Right lobe of liver (tissue), 4 donors: Measurements from ENCODE around the gene MMRN2.

Source experiments
- POLR2A ChIP-seq: fragments of 450-650 bp; IDR thresholded peaks from one replicate; pipeline ENCODE4 v1.6.1; 2017; ENCODE audit warnings: antibody characterized with exemption, mild to moderate bottlenecking
- TF ChIP-seq, protein P1 (sequence below), 4 donors: fragments of 200-600 bp in 3 of 4; fragments of 450-650 bp in 1 of 4; IDR thresholded peaks; one replicate each; pipeline versions ENCODE4 v1.5.1 to v1.8.0; 2016 to 2022; ENCODE audit warnings: antibody characterized with exemption in 4 of 4, mild to moderate bottlenecking in 2 of 4
- donor health status: DM: no; HTN: no; CAD: no.
- donor health status: DM: no; HTN: no; CAD: no.
- donor health status: DM: no; HTN: yes; CAD: no.

DNA sequence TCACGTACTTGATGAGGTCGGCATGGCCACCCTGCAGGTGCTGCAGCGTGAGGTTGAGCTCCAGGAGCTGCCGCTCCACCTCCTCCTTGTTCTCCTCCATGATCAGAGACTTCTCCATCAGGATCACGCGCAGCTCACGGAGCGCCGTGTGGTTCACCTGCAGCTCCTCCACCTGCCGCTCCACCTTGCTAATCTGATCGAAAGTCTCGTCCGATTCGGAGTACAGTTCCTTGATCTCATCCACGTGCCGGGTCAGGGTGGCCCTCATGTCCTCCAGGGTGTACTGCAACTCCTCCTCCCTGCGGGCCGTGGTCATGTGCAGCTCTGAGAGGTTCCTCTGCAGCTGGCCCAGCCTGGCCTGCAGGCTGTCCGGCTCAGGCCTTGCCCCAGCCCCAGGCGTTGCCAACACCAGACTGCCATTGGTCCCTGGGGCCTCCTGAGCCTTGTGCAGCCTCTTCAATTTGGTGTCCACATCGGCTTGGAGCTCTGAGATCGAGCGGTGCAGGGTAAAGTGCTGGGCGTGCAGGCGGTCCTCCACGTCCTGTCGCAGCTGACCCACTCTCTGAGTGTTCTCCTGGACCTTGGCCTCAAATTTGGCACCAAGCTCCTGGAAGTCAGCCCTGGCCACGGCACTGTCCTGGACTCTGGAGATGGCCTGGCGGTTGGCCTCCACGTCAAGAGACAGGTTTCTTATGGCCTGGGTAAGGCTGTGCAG, 13.9 kb downstream of the MMRN2 start:
- TF ChIP-seq, protein P1, sequence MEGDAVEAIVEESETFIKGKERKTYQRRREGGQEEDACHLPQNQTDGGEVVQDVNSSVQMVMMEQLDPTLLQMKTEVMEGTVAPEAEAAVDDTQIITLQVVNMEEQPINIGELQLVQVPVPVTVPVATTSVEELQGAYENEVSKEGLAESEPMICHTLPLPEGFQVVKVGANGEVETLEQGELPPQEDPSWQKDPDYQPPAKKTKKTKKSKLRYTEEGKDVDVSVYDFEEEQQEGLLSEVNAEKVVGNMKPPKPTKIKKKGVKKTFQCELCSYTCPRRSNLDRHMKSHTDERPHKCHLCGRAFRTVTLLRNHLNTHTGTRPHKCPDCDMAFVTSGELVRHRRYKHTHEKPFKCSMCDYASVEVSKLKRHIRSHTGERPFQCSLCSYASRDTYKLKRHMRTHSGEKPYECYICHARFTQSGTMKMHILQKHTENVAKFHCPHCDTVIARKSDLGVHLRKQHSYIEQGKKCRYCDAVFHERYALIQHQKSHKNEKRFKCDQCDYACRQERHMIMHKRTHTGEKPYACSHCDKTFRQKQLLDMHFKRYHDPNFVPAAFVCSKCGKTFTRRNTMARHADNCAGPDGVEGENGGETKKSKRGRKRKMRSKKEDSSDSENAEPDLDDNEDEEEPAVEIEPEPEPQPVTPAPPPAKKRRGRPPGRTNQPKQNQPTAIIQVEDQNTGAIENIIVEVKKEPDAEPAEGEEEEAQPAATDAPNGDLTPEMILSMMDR (IDR thresholded peaks at IDR 0.05) = no peak
- TF ChIP-seq POLR2A = no peak
